Measurements from ENCODE around the gene CDKL5. TPM values are rescaled to one million over a fixed set of nuclear protein-coding genes. Genes with fewer than 3 reads are reported as not detected.

CDKL5 gene
- total RNA-seq = 5.7 and 6.4 TPM in 2 replicates

GRCh38 chrX:18425199-18426003 lies at the start of gene CDKL5:
CDKL5 (plus strand) TSS chrX:18425608; CDS start chrX:18507097, 81,489 bp downstream.

GRCh38 chrX:18672008-18672407 lies 246.6 kb downstream of the CDKL5 start, which contains the start of gene RS1:
RS1 (minus strand) TSS chrX:18672108; CDS start chrX:18672068, 40 bp downstream.

Other genes with a start within 250 kb of the CDKL5 start
- gene BEND2, start 204.7 kb upstream of the CDKL5 start, total RNA-seq = not detected in 2 replicates
- gene SCML2, start 70.9 kb upstream of the CDKL5 start, total RNA-seq = 2.1 and 2.2 TPM in 2 replicates
- not detected in 2 replicates for gene RS1, start 246.5 kb downstream of the CDKL5 start, total RNA-seq